NCI-H1092 (cell line): ENCODE data around the gene DYNC1LI2.
A peak's percentile ranks its signal among the peaks of the same experiment; 100 is the strongest.

Experiments used
- DNase-seq: peaks from one replicate; lab custom pipeline; 2025; lab: John Stamatoyannopoulos, UW

DYNC1LI2 gene

GRCh38 chr16:66740010-66740409 lies 11.4 kb downstream of the DYNC1LI2 start:
- no peak for DNase-seq

GRCh38 chr16:66735891-66736290 lies 15.5 kb downstream of the DYNC1LI2 start:
- DNase-seq, result no peak

- DNase-seq, result no peak
Measured at GRCh38 chr16:66731101-66731500, 20.3 kb downstream of the DYNC1LI2 start.

GRCh38 chr16:66728804-66729203 lies 22.6 kb downstream of the DYNC1LI2 start:
- DNase-seq, result no peak

- peak; percentile 3 for DNase-seq
Measured at GRCh38 chr16:66728117-66728787, 23.2 kb downstream of the DYNC1LI2 start.

GRCh38 chr16:66720766-66721165 lies 30.6 kb downstream of the DYNC1LI2 start:
- DNase-seq, result no peak

- no peak for DNase-seq
Measured at GRCh38 chr16:66719246-66719645, 32.2 kb downstream of the DYNC1LI2 start.

GRCh38 chr16:66717776-66718175 lies 33.6 kb downstream of the DYNC1LI2 start:
- no peak for DNase-seq

- peak; percentile 24 for DNase-seq
Measured at GRCh38 chr16:66717112-66717675, 34.2 kb downstream of the DYNC1LI2 start.

- DNase-seq, result peak; percentile 4
Measured at GRCh38 chr16:66714654-66715307, 36.6 kb downstream of the DYNC1LI2 start.

GRCh38 chr16:66714062-66714461 lies 37.3 kb downstream of the DYNC1LI2 start:
- DNase-seq, result no peak

GRCh38 chr16:66713076-66713475 lies 38.3 kb downstream of the DYNC1LI2 start:
- no peak for DNase-seq

GRCh38 chr16:66712512-66712911 lies 38.9 kb downstream of the DYNC1LI2 start:
- DNase-seq, result no peak

GRCh38 chr16:66711581-66711980 lies 39.8 kb downstream of the DYNC1LI2 start:
- DNase-seq, result no peak

GRCh38 chr16:66706506-66706880 lies 44.9 kb downstream of the DYNC1LI2 start:
- DNase-seq, result no peak

- no peak for DNase-seq
Measured at GRCh38 chr16:66705790-66706505, 45.5 kb downstream of the DYNC1LI2 start.

GRCh38 chr16:66703406-66704215 lies 47.8 kb downstream of the DYNC1LI2 start:
- DNase-seq, result no peak

GRCh38 chr16:66701516-66701915 lies 49.9 kb downstream of the DYNC1LI2 start:
- DNase-seq, result no peak

- no peak for DNase-seq
Measured at GRCh38 chr16:66701026-66701425, 50.4 kb downstream of the DYNC1LI2 start.

GRCh38 chr16:66699898-66700297 lies 51.5 kb downstream of the DYNC1LI2 start:
- no peak for DNase-seq

GRCh38 chr16:66698046-66698445 lies 53.4 kb downstream of the DYNC1LI2 start:
- DNase-seq, result no peak
